Neural cell (in vitro differentiated cells): ENCODE measurements around the gene ALG3. TPM values are rescaled to one million over a fixed set of nuclear protein-coding genes. Genes with fewer than 3 reads are reported as not detected.

ENCODE experiments used
- H2AFZ ChIP-seq: fragments of 200-600, 300-800 bp; sonication (generic), shearing (Covaris generic); 2 replicates; pipeline ENCODE4 v1.6.0; 2014; ENCODE audit warnings: low read depth, mild to moderate bottlenecking, antibody characterized with exemption, low read length, moderate library complexity
- H3F3A ChIP-seq: fragments of 200-600 bp; shearing (Covaris generic); 2 replicates; pipeline ENCODE4 v1.6.1; 2016; ENCODE audit warnings: mild to moderate bottlenecking, moderate library complexity, mixed read lengths, antibody characterized with exemption, low read length; ENCODE audit not compliant: insufficient read depth, poor library complexity, severe bottlenecking
- H3K27ac ChIP-seq: fragments of 200-600, 300-800 bp; sonication (generic), shearing (Covaris generic); 2 replicates; pipeline ENCODE4 v1.5.1; 2014; ENCODE audit warnings: mild to moderate bottlenecking, low read length, moderate library complexity
- H3K27me3 ChIP-seq: fragments of 300-800, 200-600 bp; sonication (generic), shearing (Covaris generic); 2 replicates; pipeline ENCODE4 v1.6.0; 2014; ENCODE audit warnings: mild to moderate bottlenecking, low read depth, low read length, moderate library complexity; ENCODE audit not compliant: insufficient read depth
- H3K36me3 ChIP-seq: fragments of 300-800, 200-600 bp; sonication (generic), shearing (Covaris generic); 2 replicates; pipeline ENCODE4 v1.5.1; 2014; ENCODE audit warnings: mild to moderate bottlenecking, antibody characterized with exemption, low read length, moderate library complexity; ENCODE audit not compliant: insufficient read depth
- H3K4me2 ChIP-seq: fragments of 300-800, 200-600 bp; sonication (generic), shearing (Covaris generic); 2 replicates; pipeline ENCODE4 v1.6.0; 2014; ENCODE audit warnings: mild to moderate bottlenecking, low read length
- H3K4me3 ChIP-seq: fragments of 300-800, 200-600 bp; sonication (generic), shearing (Covaris generic); 2 replicates; pipeline ENCODE4 v1.5.1; 2014; ENCODE audit warnings: mild to moderate bottlenecking, low read length, moderate library complexity
- H3K79me2 ChIP-seq: fragments of 200-600 bp; shearing (Covaris generic); replicated peaks from 2 replicates; pipeline ENCODE4 v1.6.0; 2014; ENCODE audit warnings: mild to moderate bottlenecking, low read length, moderate library complexity; ENCODE audit not compliant: insufficient read depth
- H3K9ac ChIP-seq: fragments of 300-800, 200-600 bp; sonication (generic), shearing (Covaris generic); 2 replicates; pipeline ENCODE4 v1.6.1; 2016; ENCODE audit warnings: mild to moderate bottlenecking, low read length, mixed read lengths
- H3K9me2 ChIP-seq: fragments of 200-600 bp; shearing (Covaris generic); 2 replicates; pipeline ENCODE4 v1.6.1; 2016; ENCODE audit warnings: mild to moderate bottlenecking, low read length, mixed read lengths; ENCODE audit not compliant: insufficient read depth
- H3K9me3 ChIP-seq: fragments of 200-600, 300-800 bp; sonication (generic), shearing (Covaris generic); 2 replicates; pipeline ENCODE4 v1.6.1; 2016; ENCODE audit warnings: mild to moderate bottlenecking, mixed run types, low read length, moderate library complexity, mixed read lengths
- H4K20me1 ChIP-seq: fragments of 200-600 bp; shearing (Covaris generic); 2 replicates; pipeline ENCODE4 v1.6.1; 2016; ENCODE audit warnings: mild to moderate bottlenecking, mixed run types; ENCODE audit not compliant: insufficient read depth
- CTCF ChIP-seq: fragments of 450-650 bp; IDR thresholded peaks from 2 replicates; pipeline ENCODE4 v1.5.1; 2014; ENCODE audit warnings: antibody characterized with exemption, mild to moderate bottlenecking, moderate library complexity; ENCODE audit not compliant: poor library complexity, severe bottlenecking
- EP300 ChIP-seq: fragments of 450-650 bp; conservative IDR thresholded peaks from 2 replicates; pipeline ENCODE4 v1.6.1; 2014; ENCODE audit warnings: antibody characterized with exemption, mild to moderate bottlenecking, moderate library complexity; ENCODE audit not compliant: poor library complexity, severe bottlenecking
- EZH2 ChIP-seq: fragments of 200-600, 300-800 bp; shearing (Covaris generic), sonication (generic); IDR thresholded peaks from 2 replicates; pipeline ENCODE4 v1.6.1; 2014; ENCODE audit warnings: antibody characterized with exemption, low read length, borderline replicate concordance, mild to moderate bottlenecking; ENCODE audit not compliant: insufficient read depth, poor library complexity, severe bottlenecking
- MXI1 ChIP-seq: fragments of 450-650 bp; conservative IDR thresholded peaks from 2 replicates; pipeline ENCODE4 v1.6.1; 2014; ENCODE audit warnings: antibody characterized with exemption, mild to moderate bottlenecking; ENCODE audit not compliant: poor library complexity, severe bottlenecking
- POLR2AphosphoS5 ChIP-seq: IDR thresholded peaks from 2 replicates; pipeline ENCODE4 v1.6.1; 2012
- RAD21 ChIP-seq: fragments of 450-650 bp; conservative IDR thresholded peaks from 2 replicates; pipeline ENCODE4 v1.6.1; 2014; ENCODE audit warnings: antibody characterized with exemption, mild to moderate bottlenecking, moderate library complexity
- REST ChIP-seq: IDR thresholded peaks from 2 replicates; pipeline ENCODE4 v1.6.1; 2012; ENCODE audit warnings: borderline replicate concordance
- SMC3 ChIP-seq: fragments of 450-650 bp; conservative IDR thresholded peaks from 2 replicates; pipeline ENCODE4 v1.6.1; 2014; ENCODE audit warnings: antibody characterized with exemption, mild to moderate bottlenecking, moderate library complexity; ENCODE audit not compliant: poor library complexity
- TAF1 ChIP-seq: IDR thresholded peaks from 2 replicates; pipeline ENCODE4 v1.6.1; 2012; ENCODE audit warnings: low read depth
- polyA plus RNA-seq: library from polyadenylated mRNA; depleted of rRNA; stranded (reverse); fragments of >200 nt; gene quantifications from 2 replicates; pipeline ENCODE4 v1.2.3, GENCODE V29; 2014

ALG3 gene
- polyA plus RNA-seq, 1 donor from 2014 or later = 13.5 TPM

DNA sequence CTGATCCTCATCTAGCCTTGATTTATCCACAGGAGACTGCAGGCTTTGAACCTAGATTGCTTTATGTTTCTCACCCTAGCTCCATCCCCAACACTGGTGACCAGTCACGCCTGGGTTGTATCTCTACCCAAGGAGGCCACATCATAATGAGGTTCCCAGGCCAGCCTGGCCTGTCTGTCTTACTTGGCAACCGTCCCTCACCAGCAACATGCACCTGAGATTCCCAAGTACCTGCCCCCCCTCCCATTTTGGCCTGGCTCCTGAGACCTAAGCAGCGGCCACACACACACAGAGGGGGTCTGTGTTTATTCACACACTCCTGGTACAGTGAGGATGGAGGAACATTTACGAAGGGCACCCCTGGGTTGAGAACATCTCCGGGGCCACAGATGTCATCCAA lies 10.2 kb upstream of the ALG3 start:
- Histone ChIP-seq H2AFZ (no peak overlapping the region), H4K20me1 (no peaks in the 10 kb centered on the region), H3K27me3 (peaks cover 47% of the 10 kb centered on the region)

More for the DNA sequence above, 10.2 kb upstream of the ALG3 start:
- Histone ChIP-seq H3K36me3 (no peaks in the 10 kb centered on the region), H3K27ac (no peak overlapping the region), H3K79me2 (no peaks in the 10 kb centered on the region), H3K4me3 (peak overlapping the region; percentile 54), H3K9ac (peak overlapping the region; percentile 22), H3K4me2 (no peak overlapping the region), H3F3A (no peaks in the 10 kb centered on the region), H3K9me2 (no peaks in the 10 kb centered on the region), H3K9me3 (no peaks in the 10 kb centered on the region)
- TF ChIP-seq EZH2 = no peak
- TF ChIP-seq TAF1 = no peak
- no peak for TF ChIP-seq CTCF
- no peak for TF ChIP-seq REST
- no peak for TF ChIP-seq POLR2AphosphoS5
- no peak for TF ChIP-seq RAD21
- no peak for TF ChIP-seq MXI1
- TF ChIP-seq SMC3 = no peak
- no peak for TF ChIP-seq EP300
